Panc1 (cell line): ENCODE data around the gene NDUFA13.

Source experiments
- CTCF ChIP-seq: fragments of 450-650 bp; IDR thresholded peaks from 2 replicates; pipeline ENCODE4 v1.5.1; 2017; ENCODE audit warnings: mild to moderate bottlenecking
- POLR2AphosphoS5 ChIP-seq: IDR thresholded peaks from 2 replicates; pipeline ENCODE4 v1.6.1; 2012; ENCODE audit warnings: mild to moderate bottlenecking, low read depth, low read length, moderate library complexity

DNA sequence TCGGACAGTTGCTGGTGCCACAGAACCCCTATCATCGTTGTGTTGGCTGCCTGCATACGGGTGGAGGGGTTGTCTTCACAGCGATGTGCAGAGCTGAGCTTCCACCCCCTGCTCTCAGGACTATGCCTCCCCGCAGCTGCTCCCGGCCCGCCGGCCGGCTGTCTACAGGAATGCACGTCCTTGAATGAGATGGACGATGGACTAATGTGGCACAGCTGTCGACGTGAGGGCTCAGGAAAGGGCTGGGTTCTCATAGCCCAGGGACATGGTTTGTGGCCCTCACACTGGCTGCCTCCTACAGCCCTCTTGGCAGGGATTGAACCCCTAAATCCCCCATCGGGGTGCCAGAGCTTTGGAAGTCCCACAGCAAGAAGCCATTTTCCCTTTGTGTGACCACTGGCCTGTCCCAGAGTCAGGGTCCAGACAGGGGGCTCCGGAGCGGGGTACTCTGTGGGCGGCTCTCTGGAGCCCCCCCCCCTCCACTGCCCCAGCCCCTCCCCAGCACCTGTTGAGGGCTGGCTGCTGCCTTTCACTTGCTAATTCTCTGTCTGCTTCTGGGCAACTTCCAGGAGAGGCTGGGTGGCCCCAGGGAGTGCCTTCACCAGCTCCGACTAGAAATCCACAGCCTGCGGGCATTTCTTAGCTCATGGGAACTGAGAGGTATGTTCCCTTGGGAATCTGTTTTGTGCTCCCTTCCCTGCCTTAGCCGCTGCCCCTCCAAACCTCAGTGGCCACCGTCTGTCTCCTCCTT lies 40.8 kb upstream of the NDUFA13 start:
- TF ChIP-seq POLR2AphosphoS5 (no peak), CTCF (no peak)
